GM12891 (cell line): ENCODE measurements around the gene KTN1.

Experiments used
- POLR2A ChIP-seq: IDR thresholded peaks from 2 replicates; pipeline ENCODE4 v1.6.1; 2011; ENCODE audit warnings: low read depth, low read length, control low read depth
- SPI1 ChIP-seq: IDR thresholded peaks from 2 replicates; pipeline ENCODE4 v1.6.1; 2011; ENCODE audit warnings: low read depth, low read length, control low read depth
- TAF1 ChIP-seq: IDR thresholded peaks from 2 replicates; pipeline ENCODE4 v1.6.1; 2011; ENCODE audit warnings: low read depth, low read length, control low read depth

DNA sequence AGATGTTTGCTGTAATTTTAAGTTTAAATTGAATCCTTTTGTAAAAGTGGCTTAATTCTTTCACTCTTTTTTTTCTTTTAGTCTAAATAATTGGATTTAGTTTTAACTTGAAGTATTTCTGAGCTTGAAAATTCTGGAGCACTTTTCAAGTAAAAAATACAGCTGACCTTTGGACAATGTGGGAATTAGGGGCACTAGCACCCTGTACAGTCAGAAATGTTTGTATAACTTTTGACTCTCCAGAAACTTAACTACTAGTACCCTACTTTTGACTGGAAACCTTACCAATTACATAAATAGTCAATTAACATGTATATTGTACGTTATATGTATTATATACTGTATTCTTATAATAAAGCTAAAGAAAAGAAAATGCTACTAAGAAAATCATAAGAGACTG, 7.8 kb downstream of the KTN1 start:
- no peak for TF ChIP-seq SPI1
- TF ChIP-seq TAF1: no peak
- TF ChIP-seq POLR2A: no peak
